COR-L47 (cell line): Measurements from ENCODE around the gene RPUSD4.

ENCODE experiments used
- DNase-seq: peaks from one replicate; lab custom pipeline; 2025; lab: John Stamatoyannopoulos, UW

The RPUSD4 gene

DNA sequence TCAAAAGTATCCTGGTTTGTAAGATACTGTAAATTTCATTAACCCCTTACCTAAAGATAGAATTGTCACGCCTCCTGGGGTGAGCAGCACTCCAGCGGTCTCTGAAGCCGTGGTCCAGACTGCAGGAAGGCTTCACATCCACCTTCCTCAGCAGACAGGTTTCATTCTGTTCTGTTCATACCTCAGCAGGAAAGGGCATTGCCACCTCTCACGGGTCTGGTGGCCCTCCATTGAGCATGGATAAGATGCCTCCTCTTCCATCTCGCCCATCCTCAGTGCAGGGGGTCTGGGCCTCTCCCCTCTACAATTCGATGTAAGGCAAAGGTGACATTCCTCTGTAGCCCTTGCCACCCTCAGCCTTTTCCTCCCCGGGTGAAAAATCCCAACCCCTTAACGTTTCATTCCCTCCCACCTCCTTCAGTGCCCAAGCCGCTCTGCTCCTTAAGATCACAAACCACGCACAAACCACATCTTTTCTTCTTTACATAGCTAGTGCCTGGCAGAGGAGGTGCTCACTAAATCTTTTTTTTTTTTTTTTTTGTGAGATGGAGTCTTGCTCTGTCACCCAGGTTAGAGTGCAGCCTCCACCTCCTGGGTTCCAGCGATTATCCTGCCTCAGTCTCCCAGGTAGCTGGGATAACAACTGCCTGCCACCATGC is 28.5 kb downstream of the RPUSD4 start:
- no peak for DNase-seq

DNA sequence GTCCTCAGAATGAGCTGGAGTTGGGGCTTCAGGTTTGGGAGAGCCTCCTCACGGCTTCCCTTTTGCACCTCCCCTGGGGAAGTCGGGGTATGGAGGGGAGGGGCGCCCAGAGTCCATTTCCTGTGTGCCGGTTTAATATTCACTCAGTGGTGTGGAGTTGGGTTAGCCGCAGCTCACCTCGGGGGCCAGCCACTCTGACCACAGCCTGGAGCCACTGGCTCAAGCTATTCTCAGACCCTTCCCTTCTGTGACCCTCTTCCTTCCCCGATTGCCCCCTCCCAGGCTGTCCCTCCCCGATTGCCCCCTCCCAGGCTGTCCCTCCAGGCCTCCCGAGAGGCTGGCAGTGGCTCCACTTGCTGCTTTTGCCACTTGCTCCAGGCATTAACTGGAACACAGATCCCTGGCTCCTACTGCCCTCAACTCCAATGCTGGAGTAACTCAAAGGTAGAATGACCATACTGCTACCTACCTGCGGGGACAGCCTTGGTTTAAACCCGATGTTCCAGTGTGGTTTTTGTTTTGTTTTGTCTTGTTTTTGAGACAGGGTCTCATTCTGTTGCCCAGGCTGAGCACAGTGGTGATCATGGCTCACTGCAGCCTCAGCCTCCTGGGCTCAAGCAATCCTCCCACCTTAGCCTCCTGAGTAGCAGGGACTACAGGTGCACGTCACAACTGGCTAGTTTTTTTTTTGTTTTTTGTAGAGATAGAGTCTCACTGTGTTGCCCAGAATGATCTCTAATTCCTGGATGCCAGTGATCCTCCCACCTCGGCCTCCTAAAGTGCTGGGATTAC is 29.3 kb downstream of the RPUSD4 start:
- no peak for DNase-seq

DNA sequence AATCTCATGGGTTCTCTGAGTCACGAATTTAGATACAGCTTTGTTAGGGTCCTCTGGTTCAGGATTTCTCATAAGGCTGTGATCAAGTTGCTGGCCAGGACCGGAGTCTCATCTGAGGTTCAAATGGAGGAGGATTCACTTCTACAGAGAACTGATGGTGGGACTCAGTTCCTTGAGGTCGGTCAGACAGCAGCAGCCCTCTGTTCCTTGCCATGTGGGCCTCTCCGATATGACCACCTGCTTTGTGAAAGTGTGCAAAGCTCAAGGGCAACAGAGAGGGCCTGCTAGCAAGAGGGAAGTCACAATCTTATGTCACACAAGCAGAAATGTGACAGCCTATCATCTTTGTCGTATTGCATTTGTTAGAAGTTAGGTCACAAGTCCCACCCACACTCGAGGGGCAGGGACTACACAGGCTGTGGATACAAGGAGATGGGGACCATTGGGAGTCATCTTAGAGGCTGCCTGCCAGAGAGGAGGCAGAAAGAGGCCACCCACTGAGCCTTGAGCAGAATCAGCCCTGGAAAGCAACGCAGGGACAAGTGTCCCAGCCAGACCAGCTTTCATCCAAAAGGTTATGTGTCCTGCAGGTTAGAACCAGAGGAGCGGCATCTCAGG is 34.5 kb downstream of the RPUSD4 start:
- DNase-seq = no peak

DNA sequence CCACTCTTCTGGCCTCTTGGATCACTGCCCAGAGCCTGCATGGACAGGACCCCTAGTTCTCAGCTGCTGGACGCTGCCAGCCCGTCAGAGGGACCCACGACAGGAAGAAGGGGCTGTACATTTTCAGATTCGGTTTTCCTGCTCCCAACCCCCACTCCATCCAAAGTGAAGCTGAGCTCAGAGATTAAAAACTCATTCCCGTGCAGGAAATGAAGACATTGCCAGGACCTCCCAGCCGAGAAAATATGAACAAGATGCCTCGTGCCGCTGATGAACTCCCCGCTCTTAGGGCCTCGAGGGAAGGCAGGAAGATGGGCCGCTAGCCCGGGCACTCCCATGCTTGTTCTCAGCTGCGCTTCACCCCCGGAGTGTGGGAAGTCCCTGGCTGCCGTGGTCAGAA is 36.1 kb downstream of the RPUSD4 start:
- no peak for DNase-seq

DNA sequence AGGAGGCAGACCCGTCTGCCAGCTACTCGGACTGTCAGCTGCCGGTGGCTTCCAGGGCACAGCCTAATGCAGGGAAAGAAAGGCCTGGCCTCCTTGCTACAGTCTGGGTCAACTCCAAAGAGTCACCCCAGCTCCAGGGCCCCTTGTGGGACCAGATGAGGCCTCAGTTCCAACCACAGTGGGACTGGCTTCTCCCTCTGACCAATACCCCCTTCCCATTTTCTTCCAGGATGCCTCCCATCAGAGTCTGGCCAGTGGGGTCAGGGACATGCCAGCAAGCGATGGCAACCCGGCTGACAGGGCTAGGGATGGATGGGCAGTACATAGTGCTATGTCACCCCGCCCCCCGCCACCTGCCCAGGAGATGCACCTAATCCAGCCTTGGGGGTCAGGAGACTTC is 36.6 kb downstream of the RPUSD4 start:
- DNase-seq = no peak

DNA sequence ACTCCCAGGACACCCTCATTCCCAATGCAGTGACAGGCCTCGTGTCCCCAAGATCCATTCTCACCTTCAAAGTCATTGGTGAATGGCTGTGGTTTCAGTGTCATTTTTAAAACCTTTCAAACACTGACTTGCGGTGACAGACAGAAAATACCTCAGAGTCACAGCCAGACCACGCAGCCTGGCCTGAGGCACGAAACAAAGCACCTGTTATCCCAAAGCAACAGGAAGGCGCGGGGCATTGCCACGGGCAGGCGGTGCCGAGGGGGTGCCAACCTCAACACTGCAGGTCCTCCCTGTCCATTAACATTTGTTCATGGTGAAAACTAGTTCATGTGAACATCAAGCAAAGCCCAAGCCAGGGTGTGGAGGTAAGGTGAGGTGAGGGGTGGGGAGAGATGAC is 38.2 kb downstream of the RPUSD4 start:
- no peak for DNase-seq

DNA sequence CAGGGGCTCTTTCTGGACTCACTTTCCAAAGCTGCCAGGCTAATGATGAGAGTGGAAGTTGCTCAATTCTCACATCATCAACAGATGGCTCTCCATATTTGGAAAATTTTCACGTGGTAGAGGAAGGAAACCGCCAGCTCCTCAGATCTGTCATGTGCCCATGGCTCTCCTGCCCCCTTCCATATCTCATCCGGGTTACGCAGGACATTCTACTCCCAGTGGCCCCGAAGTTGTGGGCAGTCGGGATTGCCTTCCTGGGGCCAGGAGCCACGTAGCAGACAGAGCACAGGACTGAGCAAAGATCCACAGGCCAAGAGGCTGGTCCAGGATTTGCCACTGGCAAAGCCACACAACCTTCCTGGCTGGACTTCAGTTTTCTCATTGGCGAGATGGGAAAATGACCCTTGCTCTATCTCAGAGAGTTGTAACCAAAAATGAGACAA is 38.8 kb downstream of the RPUSD4 start:
- no peak for DNase-seq

DNA sequence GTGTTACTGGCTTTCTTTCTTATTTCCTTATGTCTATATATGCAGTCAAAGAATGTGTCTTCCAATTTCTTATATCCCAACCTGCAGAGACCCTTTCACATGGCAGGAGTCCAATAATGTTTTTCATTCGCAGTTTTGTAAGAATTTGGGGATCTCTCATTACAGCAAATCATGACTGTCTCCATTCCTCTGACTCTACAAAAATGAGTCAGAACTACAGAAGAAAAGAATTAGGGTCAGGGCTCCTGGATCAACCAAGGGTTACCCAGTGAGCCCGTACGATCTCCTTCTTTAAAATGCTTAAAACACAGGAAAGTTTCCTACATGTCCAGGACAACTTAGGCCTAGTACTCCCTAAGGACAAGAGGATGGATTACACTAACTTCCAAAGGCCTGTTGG is 42.2 kb downstream of the RPUSD4 start:
- DNase-seq = no peak

DNA sequence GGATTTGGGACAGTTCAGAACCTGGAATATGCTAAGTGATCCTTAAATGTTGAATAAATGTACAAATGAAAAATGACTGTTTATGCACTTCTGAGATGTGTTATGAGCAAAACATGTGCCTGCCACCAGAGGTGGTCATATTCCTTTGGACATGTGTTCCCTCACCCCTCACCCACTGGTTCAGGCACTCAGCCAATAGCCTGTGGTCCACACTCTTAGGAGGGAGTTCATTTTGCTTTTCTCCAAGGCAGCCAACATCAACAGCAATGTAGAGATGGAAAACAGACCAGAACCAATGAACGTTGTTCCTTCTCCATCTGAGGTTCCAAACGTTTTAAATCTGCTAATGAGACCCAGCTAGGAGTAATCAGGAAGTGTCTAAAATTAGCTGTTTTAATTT is 44.0 kb downstream of the RPUSD4 start:
- peak; percentile 26 for DNase-seq

DNA sequence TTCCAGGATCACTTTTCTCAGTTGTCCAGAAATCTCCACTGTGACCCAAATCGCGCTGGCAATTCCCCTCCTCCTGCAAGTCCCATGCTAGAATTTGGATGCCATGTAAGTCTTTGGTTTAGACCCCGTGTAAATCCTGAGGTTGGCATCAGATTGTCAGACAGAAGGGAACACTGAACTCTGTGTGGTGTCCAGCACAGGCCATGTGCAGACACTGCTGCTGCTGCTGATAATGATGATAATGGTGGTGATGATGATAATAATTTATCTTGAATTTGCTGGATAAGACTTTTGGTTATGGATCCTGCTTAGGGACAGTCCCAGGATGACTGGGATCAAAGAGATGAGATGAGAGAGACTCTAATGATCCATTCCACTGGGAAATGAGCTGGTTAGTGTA is 45.0 kb downstream of the RPUSD4 start:
- no peak for DNase-seq

DNA sequence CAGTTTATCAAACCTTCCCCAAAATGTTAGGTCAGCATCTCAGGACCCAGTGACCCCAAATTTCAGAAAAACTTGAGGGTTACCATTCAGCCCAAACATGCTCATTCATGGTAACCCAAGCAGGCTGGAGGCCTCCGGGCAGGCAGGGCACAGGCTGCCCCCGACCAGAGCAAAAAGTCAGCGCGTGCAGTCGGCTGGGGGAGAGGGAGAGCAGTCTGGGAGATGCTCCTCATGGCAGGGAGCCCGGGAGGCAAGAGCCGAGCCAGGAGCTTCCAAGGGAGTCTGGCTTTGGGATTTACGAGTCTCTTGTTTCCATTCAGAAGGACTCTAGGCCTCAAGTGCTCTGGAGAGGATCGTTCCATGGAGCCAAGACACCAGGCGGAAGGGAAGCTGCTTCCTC is 45.7 kb downstream of the RPUSD4 start:
- no peak for DNase-seq

DNA sequence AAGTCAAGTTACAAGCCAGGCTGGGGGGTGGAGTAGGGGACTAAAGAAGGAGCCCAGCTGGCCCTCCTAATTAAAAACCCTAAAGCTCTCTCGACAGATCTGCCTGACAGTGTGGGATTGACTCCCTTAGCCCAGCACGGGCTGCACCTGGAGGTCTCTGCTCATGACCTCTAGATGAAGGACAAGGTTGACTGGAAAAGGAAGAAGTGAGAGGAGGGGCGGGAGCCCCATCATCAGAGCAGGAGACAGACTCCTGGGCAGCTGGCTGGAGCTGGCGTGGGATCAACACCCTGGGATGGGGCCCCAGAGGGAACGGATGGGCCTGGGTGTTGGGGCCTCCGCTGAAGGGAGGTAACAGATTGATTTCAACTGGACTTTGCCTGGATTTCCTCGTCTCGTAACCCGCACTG is 46.1 kb downstream of the RPUSD4 start:
- no peak for DNase-seq

DNA sequence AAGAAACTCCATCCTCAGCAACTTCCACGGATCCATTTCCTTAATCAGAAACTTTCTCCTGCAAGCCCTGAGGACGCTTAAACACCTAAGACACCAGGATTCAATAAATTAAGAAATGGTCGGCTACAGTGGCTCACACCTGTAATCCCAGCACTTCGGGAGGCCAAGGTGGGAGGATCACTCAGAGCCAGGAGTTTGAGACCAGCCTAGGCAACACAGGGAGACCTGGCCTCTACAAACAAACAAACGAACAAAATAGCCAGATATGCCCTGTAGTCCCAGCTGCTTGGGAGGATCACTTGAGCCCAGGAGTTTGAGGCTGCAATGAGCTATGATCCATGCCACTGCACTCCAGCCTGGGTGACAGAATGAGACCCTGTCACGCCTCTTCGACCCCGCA is 46.7 kb downstream of the RPUSD4 start:
- no peak for DNase-seq

DNA sequence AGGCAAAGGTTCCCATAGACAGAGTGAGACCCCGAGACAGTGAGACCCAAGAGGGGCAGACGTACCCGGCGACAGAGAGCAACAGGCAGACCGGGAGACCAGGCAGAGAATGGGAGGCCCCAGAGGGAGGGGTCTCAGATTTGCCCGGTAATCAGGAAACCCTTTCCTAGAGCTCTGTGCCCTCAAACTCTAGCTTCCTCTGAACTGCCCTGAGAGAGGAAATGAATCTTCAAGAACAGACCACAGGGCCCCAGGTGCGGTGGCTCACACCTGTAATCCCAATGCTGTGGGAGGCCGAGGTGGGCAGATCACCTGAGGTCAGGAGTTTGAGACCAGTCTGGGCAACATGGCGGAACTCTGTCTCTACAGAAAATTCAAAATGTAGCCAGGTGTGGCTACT is 47.7 kb downstream of the RPUSD4 start:
- no peak for DNase-seq

DNA sequence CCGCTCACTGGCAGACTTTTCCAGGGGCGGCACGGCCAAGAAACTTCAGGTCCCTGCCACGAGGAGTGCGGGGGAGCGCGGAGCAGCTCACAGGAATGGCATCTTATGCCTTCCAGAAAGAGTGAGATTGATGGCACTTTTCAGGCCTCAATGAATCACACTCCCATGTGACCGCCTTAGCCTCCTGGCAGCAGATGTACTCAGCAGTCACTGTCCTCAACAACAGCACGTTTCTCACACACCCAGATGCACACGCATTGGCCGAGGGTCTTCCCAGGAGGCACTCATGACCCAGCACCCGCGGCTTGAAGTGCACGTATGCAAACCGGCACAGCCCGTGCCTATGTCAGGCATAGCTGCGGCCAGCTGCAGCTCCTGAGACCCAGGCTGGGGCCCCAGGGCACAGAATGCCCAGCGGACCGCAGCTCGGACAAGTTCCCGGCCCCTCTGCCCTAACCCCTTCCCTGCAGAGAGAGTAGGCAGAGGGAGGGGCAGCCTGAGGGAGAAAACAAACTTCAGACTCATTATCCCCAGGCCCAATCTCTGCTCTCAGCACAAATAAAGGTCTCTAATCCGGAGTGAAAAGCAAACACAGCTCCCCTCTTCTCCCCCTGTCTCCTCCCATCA is 48.3 kb downstream of the RPUSD4 start:
- DNase-seq = no peak

DNA sequence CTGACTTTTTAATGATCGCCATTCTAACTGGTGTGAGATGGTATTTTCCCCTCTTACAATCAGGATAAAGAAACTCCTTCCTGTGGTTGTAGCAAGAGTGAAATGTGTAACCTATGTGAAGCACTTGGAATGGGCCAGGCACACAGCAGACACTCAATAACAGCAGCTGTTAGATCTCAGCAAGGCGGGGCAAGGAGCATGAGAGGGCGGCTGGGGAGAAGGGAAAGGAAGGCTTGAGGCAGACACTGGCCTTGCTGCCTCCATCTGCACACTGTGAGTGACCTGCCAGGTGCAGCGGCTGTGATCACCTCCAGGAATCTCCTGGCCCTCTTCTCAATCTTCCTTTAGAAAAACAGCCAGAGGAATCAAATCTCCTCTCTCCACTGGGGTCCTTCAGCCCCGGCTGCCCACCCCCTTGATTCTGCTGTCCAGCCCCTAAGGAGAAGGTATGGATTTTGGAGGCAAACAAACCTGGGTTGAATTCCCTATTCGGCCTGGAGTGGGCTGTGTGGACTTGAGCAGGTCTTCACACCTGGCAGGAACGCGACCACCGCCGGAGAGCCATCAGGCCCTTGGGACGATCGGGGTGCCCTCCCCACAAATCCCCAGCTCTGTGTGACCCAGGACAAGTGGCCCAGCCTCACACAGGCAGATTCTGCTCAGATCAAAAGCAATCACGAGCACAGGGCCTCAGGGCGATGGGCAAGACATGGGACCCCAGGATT is 49.0 kb downstream of the RPUSD4 start:
- no peak for DNase-seq

DNA sequence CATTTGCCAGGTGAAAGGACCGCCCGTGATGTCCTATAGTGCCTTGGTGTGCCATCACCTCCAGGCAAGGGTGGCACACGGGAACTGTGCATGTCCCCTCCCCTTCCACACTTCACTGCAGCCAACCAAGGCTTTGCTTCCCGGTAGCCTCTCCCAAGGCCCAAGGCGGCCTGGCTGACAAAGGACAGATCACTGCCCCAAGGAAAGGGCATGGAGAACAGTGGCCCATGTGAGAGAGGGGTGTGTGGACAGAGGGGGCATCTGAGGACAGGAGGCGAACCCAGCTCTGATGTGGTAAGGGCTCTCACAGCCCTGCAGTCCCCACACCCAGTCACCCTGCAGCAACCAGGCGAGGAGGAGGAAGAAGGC is 50.4 kb downstream of the RPUSD4 start:
- DNase-seq = no peak

DNA sequence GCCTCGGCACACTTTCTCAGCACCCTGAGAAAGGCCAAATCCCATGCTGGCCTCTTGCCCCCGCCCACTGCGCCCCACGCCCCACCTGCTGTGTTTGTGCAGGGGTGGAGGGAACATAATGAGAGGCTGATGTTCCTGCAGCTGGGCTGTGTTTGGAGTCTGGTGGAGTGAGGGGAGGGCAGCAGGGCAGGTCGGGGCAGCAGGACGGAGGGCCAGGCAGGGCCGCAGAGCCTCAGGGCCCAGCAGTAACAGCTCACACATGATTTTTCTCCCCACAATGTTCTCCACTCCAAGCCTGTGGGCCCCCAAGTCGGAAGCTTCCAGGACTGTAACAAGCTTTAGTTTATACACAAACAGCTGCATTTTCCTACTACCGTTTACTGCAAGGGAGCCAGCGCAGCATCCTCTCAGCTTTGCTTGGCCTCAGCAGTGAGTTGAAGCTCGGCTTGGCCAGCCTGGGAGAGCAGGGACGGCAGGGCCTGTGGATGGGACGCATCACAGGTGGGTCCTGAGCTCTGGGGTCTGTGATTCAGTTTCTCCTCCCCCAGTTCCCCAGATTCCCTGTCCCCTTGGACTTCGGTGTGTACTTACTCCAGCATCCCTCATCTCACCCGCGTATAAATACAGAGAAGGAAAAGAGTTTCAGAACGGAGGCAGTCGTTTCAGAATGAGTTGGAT is 51.0 kb downstream of the RPUSD4 start:
- DNase-seq = no peak

DNA sequence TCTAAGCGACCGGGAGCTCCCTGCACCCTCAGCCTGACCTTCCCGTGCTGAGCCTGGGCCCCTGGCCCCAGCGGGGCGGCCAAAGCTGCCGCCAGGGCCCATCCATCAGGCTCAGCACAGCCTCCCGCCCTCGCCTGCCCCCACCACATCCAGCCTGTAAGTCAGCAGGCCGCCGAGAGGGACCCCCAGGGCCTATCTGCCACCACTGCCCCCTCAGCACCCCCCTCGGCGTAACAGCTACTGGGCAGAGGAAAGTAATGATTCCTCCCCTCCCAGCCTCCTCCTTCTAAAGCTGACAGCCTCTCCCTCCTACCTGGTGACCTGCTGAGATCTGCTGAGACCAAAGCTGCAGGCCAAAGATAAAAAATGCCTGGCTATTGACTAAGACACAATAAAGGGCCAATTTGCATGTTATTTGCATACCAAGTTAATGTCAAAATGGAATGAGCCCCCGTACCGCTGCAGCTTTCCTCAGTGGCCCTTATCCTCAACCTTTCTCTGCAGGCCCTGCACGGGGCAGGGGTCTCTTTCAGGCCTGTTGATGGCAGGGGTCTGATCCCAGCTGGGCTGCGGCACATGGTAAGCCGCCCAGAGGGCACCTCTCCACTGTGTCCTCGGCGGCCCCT is 51.6 kb downstream of the RPUSD4 start:
- no peak for DNase-seq

DNA sequence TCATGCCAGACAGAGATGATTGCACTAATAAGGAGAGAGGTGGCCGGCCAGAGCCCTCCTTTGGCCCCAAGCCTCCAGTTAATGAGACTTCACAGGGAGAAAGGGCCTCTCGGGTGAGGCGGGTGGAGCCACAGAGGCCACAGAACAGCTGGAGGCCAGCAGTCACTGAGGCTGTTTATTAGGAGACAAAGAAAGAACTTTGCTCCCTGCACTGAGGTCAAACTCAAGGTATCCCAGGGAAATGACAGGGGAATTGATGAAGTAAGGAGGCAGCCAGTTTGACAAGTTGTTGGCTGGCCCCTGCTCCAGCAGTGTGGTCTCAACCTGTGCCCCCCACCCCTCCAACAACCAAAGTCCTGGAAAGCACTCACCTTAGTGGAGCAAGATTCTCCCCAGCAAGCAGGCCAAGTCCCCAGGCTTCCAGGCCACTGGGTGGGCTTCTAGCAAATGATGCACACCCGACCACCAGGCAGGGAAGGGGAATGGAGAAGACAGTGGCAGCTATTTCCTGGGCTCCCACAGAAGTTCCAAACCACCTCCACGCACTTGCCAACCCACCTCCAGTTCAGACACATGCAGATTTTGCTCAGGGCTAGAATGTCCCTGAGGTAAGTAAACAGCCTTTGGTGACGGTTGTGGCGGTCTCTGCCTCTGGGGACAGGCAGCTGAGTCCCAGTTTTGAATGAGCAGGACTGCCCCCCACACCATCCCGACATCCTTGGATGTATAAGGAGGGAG is 53.2 kb downstream of the RPUSD4 start:
- DNase-seq = no peak
